Pancreas (tissue), 10 donors: ENCODE measurements around the gene PRSS36. TPM values are rescaled to one million over a fixed set of nuclear protein-coding genes. Genes with fewer than 3 reads are reported as not detected.
A peak's percentile ranks its signal among the peaks of the same experiment; 100 is the strongest.

Experiments
- ATAC-seq, 4 donors: fragments of 200-7000 bp; cut with Tn5 transposase; one replicate each; pipeline versions ENCODE4 v1.8.0 to v1.9.1; 2020; ENCODE audit warnings: mild to moderate bottlenecking in 4 of 4, moderate library complexity in 4 of 4
- DNase-seq, 6 donors: peaks; one replicate each; pipeline ENCODE4 v3.0.0-alpha.2; 2020
- FAIRE-seq: peaks from 2 replicates; lab custom pipeline; 2012; peaks lifted over from hg19 to GRCh38; lab: Jason Lieb, UNC
- H3K27ac ChIP-seq, 4 donors: fragments of 200-600 bp; sonication (generic); 1 replicate in 3 of 4; 2 replicates in 1 of 4; pipeline versions ENCODE4 v1.5.0 to v1.8.0; 2020
- H3K27me3 ChIP-seq, 4 donors: fragments of 200-600 bp; one replicate each; pipeline ENCODE4 v1.8.0; 2021
- H3K36me3 ChIP-seq, 3 donors: fragments of 200-600 bp; sonication (generic) in 1 of 3; one replicate each; pipeline versions ENCODE4 v1.5.0 to v1.8.0; 2020 to 2021
- H3K4me1 ChIP-seq, 3 donors: fragments of 200-600 bp; one replicate each; pipeline ENCODE4 v1.8.0; 2021
- H3K4me3 ChIP-seq, 4 donors: fragments of 200-600 bp; sonication (generic) in 2 of 4; one replicate each; pipeline versions ENCODE4 v1.5.0 to v1.8.0; 2020 to 2021
- H3K9me3 ChIP-seq, 4 donors: fragments of 200-600 bp; one replicate each; pipeline ENCODE4 v1.8.0; 2021
- CTCF ChIP-seq, 4 donors: fragments of 200-600 bp; sonication (generic) in 3 of 4; IDR thresholded peaks; one replicate each; pipeline versions ENCODE4 v1.5.0 to v1.8.0; 2021; ENCODE audit warnings: antibody characterized with exemption in 4 of 4
- WGBS, 2 donors: extraction: QIAGEN DNeasy Blood & Tissue Kit; methylation state at CpG; one replicate each; pipeline ENCODE4 v1.1.7; 2013; 5-methylcytosine and 5-hydroxymethylcytosine counted together
- intact Hi-C, 3 donors: fragments of 100-400 bp; cut with DNase I; formaldehyde crosslinking; loops; one replicate each; pipeline versions ENCODE4 v1.11.1 to v1.14.2; 2022
- polyA plus RNA-seq, 2 donors: library from polyadenylated mRNA; stranded (reverse); fragments of 200-250 nt; gene quantifications; one replicate each; pipeline ENCODE4 v1.2.3, GENCODE V29; 2013
- total RNA-seq, 6 donors: library from RNA; stranded (reverse); fragmentation: NEBNext Ultra II Directional in 4 of 6; extraction: Animal tissue kit (Norgen Biotek cat#: 25700) in 4 of 6; gene quantifications; one replicate each; pipeline versions ENCODE4 v1.2.1 to v1.2.4, GENCODE V29; 2021 to 2023
- donor health status: healthy with polysubstance abuse.
- donor health status: DM: no; HTN: no; CAD: no; lungs with moderate emphysema.
- donor health status: DM: no; HTN: no; CAD: no.
- donor health status: control.
- donor health status: control.
- donor health status: Bipolar disorder and iron deficiency.
- donor health status: DM: yes; HTN: yes; CAD: no.
- donor health status: DM: no; HTN: no; CAD: no.
- donor health status: DM: no; HTN: no; CAD: no.
- donor health status: DM: yes; HTN: yes; CAD: no.

Gene PRSS36
- total and polyA plus RNA-seq, 8 donors: 0.14 to 3.1 (median 1.1) TPM

- Histone ChIP-seq H3K4me3 (peak within 1 kb of the TSS; percentile 65 to 69 (median 69)), H3K36me3 (peaks cover 0 to 25% (median 11%) of the 10 kb centered on the region in 3 donors), H3K27me3 (no peaks in the 10 kb centered on the region), H3K27ac (peak within 1 kb of the TSS; percentile 95 to 99 (median 98)), H3K9me3 (no peaks in the 10 kb centered on the region), H3K4me1 (peaks cover 20 to 35% (median 27%) of the 10 kb centered on the region in 3 donors)
- 0 to 1% methylated on average over 54 to 68 of the region's 68 CpGs for WGBS, 2 donors
- DNase-seq (peak; percentile 96 to 99 (median 98)), ATAC-seq (peak; percentile 91 to 97 (median 94)), FAIRE-seq (no peak)
- intact Hi-C loops: no loop called here
- TF ChIP-seq CTCF (IDR thresholded peaks at IDR 0.05): no peak
Observed at GRCh38 chr16:31117384-31118222, 32.3 kb downstream of the PRSS36 start, which contains the start of gene KAT8. KAT8 (plus strand) TSS chr16:31117664; CDS start chr16:31117682, 18 bp downstream.

GRCh38 chr16:31114468-31114867 is 35.4 kb downstream of the PRSS36 start:
- no peak for ATAC-seq
- no peak for FAIRE-seq
- DNase-seq: no peak
- H3K27ac ChIP-seq: peak overlapping the region in 2 of 4 donors; percentile 65 to 71
- intact Hi-C loops: no loop called here
- H3K27me3 ChIP-seq: no peaks in the 10 kb centered on the region
- peaks cover 20 to 37% (median 33%) of the 10 kb centered on the region in 3 donors for H3K4me1 ChIP-seq
- no peak for TF ChIP-seq CTCF (IDR thresholded peaks at IDR 0.05)
- peaks cover 0 to 30% (median 0%) of the 10 kb centered on the region in 3 donors for H3K36me3 ChIP-seq
- H3K9me3 ChIP-seq: no peaks in the 10 kb centered on the region
- WGBS, 2 donors: 77 to 81% methylated on average over 8 of the region's 8 CpGs
- H3K4me3 ChIP-seq: no peak overlapping the region

DNA sequence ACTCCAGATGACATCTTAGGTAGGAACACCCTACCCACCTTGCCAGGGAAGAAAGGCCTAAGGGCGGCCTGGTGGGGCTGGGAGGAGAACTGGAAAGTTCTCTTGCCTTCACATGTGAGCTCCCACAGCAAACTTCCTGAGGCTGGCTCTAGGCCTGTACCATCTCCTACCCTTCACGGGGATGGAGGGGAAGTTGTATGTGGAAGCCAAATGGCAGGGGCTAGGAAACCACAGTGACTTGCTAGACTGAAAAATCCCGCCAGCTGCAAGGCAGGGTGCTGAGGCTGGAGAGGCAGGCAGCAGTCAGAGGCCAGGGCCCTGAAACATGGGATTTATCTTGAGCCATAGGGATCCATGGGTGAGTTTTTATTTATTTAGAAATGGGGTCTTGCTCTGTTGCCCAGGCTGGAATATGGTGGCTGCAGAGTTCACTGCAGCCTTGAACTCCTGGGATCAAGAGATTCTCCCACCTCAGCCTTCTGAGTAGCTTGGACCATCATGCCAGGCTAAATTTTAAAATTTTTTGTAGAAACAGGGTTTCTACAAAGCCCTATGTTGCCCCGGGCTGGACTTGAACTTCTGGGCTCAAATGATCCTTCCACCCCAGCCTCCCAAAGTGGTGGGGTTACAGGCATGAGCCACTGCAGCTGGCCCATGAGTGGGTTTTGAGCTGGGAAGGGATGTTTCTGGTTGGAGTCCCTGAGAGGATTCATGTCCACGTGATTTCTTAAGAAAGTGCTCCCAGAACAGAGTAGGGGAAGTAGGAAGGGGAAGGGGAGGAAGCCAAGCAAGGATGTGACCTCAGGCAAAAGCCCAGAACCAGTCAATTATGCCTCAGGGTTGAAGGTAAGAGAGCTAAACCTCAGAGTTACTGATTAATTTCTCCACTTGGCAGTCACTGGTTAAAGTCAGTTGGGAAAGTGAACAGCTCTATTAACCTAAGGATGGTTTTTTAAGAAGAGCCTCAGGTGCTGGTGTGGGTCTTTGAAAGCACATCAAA is 36.4 kb downstream of the PRSS36 start:
- FAIRE-seq: no peak
- WGBS, 2 donors: 61 to 67% methylated on average over 5 of the region's 5 CpGs
- no peaks in the 10 kb centered on the region for H3K9me3 ChIP-seq
- peak overlapping the region; percentile 45 to 71 (median 58) for H3K27ac ChIP-seq
- peaks cover 12 to 32% (median 27%) of the 10 kb centered on the region in 3 donors for H3K4me1 ChIP-seq
- ATAC-seq: peak in 2 of 4 donors; percentile 1 to 2
- intact Hi-C loops: no loop called here
- peak in 1 of 6 donors; percentile 50 for DNase-seq
- H3K4me3 ChIP-seq: peak overlapping the region in 1 of 4 donors; percentile 2
- H3K36me3 ChIP-seq: peaks cover 0 to 31% (median 0%) of the 10 kb centered on the region in 3 donors
- TF ChIP-seq CTCF (IDR thresholded peaks at IDR 0.05): no peak
- H3K27me3 ChIP-seq: no peaks in the 10 kb centered on the region

DNA sequence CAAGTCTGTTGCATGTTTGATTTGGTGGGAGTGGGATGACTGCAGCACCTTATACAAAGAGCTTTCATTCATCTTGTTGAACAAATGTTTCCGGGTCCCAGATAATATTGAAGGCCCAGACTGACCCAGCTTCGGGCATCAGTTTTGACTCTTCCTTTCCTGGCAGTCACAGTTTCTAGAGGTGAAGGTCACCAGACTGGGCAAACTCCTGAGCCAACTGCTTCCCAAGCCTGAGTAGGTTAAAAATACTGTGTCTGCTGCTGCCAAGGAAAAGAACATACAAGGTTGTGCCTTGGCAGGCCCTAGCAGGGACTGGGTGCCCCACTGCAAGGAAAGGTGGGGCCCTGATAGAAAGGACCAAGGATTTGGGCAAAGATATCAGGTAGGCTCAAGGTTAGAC is 37.2 kb downstream of the PRSS36 start:
- ATAC-seq (no peak), FAIRE-seq (no peak), DNase-seq (no peak)
- WGBS, 2 donors: 27 to 52% methylated on average over 2 of the region's 2 CpGs
- intact Hi-C loops: no loop called here
- Histone ChIP-seq H3K4me3 (no peak overlapping the region), H3K27ac (peak overlapping the region in 3 of 4 donors; percentile 52 to 71 (median 65)), H3K36me3 (peaks cover 0 to 31% (median 0%) of the 10 kb centered on the region in 3 donors), H3K4me1 (peaks cover 10 to 35% (median 23%) of the 10 kb centered on the region in 3 donors), H3K27me3 (no peaks in the 10 kb centered on the region), H3K9me3 (no peaks in the 10 kb centered on the region)
- no peak for TF ChIP-seq CTCF (IDR thresholded peaks at IDR 0.05)
